Endodermal cell (in vitro differentiated cells): ENCODE data around the gene RAX. TPM values are rescaled to one million over a fixed set of nuclear protein-coding genes. Genes with fewer than 3 reads are reported as not detected.

Source experiments
- DNase-seq: peaks from one replicate; pipeline ENCODE4 v3.0.0-alpha.2; 2017
- H3K27ac ChIP-seq: 2 replicates; pipeline ENCODE4 v1.5.1; 2013; ENCODE audit warnings: mild to moderate bottlenecking, low read depth, low read length, moderate library complexity
- H3K27me3 ChIP-seq: 2 replicates; pipeline ENCODE4 v1.6.1; 2013; ENCODE audit warnings: mild to moderate bottlenecking, low read length, moderate library complexity; ENCODE audit not compliant: insufficient read depth, control insufficient read depth, poor library complexity, severe bottlenecking
- H3K36me3 ChIP-seq: 2 replicates; pipeline ENCODE4 v1.7.0; 2013; ENCODE audit warnings: mild to moderate bottlenecking, low read length, moderate library complexity; ENCODE audit not compliant: control insufficient read depth, insufficient read depth
- H3K4me1 ChIP-seq: one replicate; pipeline ENCODE4 v1.7.0; 2013; ENCODE audit warnings: low read length; ENCODE audit not compliant: control insufficient read depth, insufficient read depth
- H3K4me3 ChIP-seq: 2 replicates; pipeline ENCODE4 v1.5.1; 2013; ENCODE audit warnings: mild to moderate bottlenecking, low read length, moderate library complexity
- H3K9ac ChIP-seq: 2 replicates; pipeline ENCODE4 v1.6.1; 2013; ENCODE audit warnings: mild to moderate bottlenecking, low read length, moderate library complexity; ENCODE audit not compliant: poor library complexity, severe bottlenecking; ENCODE audit errors: extremely low read depth
- H3K9me3 ChIP-seq: 2 replicates; pipeline ENCODE4 v1.6.1; 2013; ENCODE audit warnings: mild to moderate bottlenecking, low read length, moderate library complexity; ENCODE audit not compliant: control insufficient read depth
- H3K27ac Mint-ChIP-seq: 2 replicates; pipeline ENCODE4 v1.8.0; 2020; ENCODE audit warnings: mixed read lengths
- H3K27me3 Mint-ChIP-seq: 2 replicates; pipeline ENCODE4 v1.8.0; 2021; ENCODE audit warnings: mild to moderate bottlenecking, mixed read lengths; ENCODE audit not compliant: insufficient read depth
- H3K36me3 Mint-ChIP-seq: 2 replicates; pipeline ENCODE4 v1.8.0; 2020; ENCODE audit warnings: low read depth, mixed read lengths
- H3K4me1 Mint-ChIP-seq: 2 replicates; pipeline ENCODE4 v1.8.0; 2020; ENCODE audit warnings: mixed read lengths
- H3K4me3 Mint-ChIP-seq: 2 replicates; pipeline ENCODE4 v1.8.0; 2020; ENCODE audit warnings: mild to moderate bottlenecking, moderate library complexity, mixed read lengths
- H3K9me3 Mint-ChIP-seq: 2 replicates; pipeline ENCODE4 v1.8.0; 2020; ENCODE audit warnings: mild to moderate bottlenecking, mixed read lengths
- CTCF ChIP-seq: fragments of 200-600 bp; sonication (generic); conservative IDR thresholded peaks from 2 replicates; pipeline ENCODE4 v1.5.0; 2021; ENCODE audit warnings: antibody characterized with exemption, mild to moderate bottlenecking
- WGBS, 2 experiments: methylation state at CpG; one replicate each; pipeline versions ENCODE4 v1.1.5 to v1.1.7; 2013; ENCODE audit warnings: missing lambda C conversion rate in 2 of 2, mixed read lengths in 1 of 2; ENCODE audit not compliant: insufficient coverage in 1 of 2, insufficient read length in 1 of 2; 5-methylcytosine and 5-hydroxymethylcytosine counted together
- total RNA-seq, 2 donors: library from RNA; stranded (reverse); fragmentation: NEBNext Ultra II Directional in 1 of 2; extraction: Animal tissue kit (Norgen Biotek cat#: 25700) in 1 of 2; gene quantifications; 2 replicates in 1 of 2; 3 replicates in 1 of 2; pipeline ENCODE4 v1.2.1, GENCODE V29; 2021

The RAX gene
- total RNA-seq, 2 donors from 2014 or later, result 0.18 TPM; not detected in 1

DNA sequence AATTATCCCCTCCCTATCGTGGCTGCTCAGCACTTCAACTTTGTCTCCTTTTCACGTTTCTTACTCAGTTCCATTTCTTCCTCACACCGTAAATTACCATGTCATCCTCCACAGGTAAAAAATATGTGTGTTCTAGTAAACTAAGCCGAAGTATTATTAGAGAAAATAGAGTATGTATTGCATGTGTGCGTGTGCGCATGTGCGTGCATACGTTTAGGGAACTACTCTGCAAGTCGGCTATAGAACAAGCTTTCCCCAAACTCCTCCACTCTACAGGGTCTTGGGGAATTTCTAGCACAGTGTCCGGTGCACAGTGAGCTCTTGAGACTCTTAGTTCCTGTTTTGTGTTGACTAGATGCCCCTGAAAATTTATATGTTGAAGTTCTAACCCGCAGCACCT, 9.1 kb upstream of the RAX start:
- Histone ChIP-seq H3K4me1 (no peaks in the 10 kb centered on the region), H3K9me3 (no peaks in the 10 kb centered on the region), H3K36me3 (no peaks in the 10 kb centered on the region), H3K9ac (no peak overlapping the region), H3K4me3 (no peak overlapping the region), H3K27ac (no peak overlapping the region), H3K27me3 (peaks cover 69% of the 10 kb centered on the region)
- H3K4me1 Mint-ChIP-seq, result no peaks in the 10 kb centered on the region
- no peak for DNase-seq
- no peak overlapping the region for H3K27ac Mint-ChIP-seq
- H3K4me3 Mint-ChIP-seq, result no peak overlapping the region
- no peak for TF ChIP-seq CTCF
- WGBS, 2 experiments, result 88 to 91% methylated on average over 8 to 10 of the region's 11 CpGs
- H3K27me3 Mint-ChIP-seq, result peaks cover 94% of the 10 kb centered on the region
- H3K9me3 Mint-ChIP-seq, result no peaks in the 10 kb centered on the region
- H3K36me3 Mint-ChIP-seq, result no peaks in the 10 kb centered on the region

DNA sequence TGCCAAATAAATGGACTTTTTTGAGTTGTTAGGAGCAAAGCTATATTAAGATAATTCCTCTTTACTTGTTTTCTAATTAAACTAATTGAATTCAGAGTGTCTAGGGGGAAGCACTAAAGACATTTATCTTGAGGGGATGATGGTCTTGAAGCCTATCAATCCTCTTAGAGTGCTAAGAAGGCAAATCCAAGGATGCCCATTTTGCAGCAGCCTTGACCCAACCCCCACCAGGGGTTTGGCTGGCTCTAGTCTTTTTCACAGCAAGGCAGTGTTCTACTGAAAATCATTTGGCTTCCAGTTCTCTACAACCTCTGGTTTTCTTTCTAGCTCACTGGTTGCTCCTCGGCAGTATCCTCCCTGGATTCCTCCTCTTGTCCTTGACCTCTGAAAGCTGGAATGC, 6.5 kb upstream of the RAX start:
- Histone ChIP-seq H3K4me1 (peaks cover 4% of the 10 kb centered on the region), H3K36me3 (no peaks in the 10 kb centered on the region), H3K9ac (no peak overlapping the region), H3K9me3 (no peaks in the 10 kb centered on the region), H3K4me3 (no peak overlapping the region), H3K27me3 (peaks cover 95% of the 10 kb centered on the region), H3K27ac (no peak overlapping the region)
- WGBS, 2 experiments, result 72 to 92% methylated on average over 1 of the region's 1 CpG
- Mint-ChIP-seq H3K4me3 (no peak overlapping the region), H3K27ac (no peak overlapping the region), H3K36me3 (no peaks in the 10 kb centered on the region), H3K9me3 (no peaks in the 10 kb centered on the region), H3K4me1 (peaks cover 5% of the 10 kb centered on the region), H3K27me3 (peaks cover 97% of the 10 kb centered on the region)
- no peak for DNase-seq
- TF ChIP-seq CTCF, result no peak

- no peak overlapping the region for H3K27ac Mint-ChIP-seq
- Histone ChIP-seq H3K9ac (no peak overlapping the region), H3K9me3 (no peaks in the 10 kb centered on the region), H3K27me3 (peaks cover 100% of the 10 kb centered on the region), H3K4me1 (peaks cover 4% of the 10 kb centered on the region), H3K4me3 (no peak overlapping the region), H3K27ac (no peak overlapping the region), H3K36me3 (no peaks in the 10 kb centered on the region)
- H3K27me3 Mint-ChIP-seq, result peaks cover 97% of the 10 kb centered on the region
- no peaks in the 10 kb centered on the region for H3K36me3 Mint-ChIP-seq
- TF ChIP-seq CTCF, result no peak
- WGBS, 2 experiments, result 80 to 89% methylated on average over 3 of the region's 3 CpGs
- no peak overlapping the region for H3K4me3 Mint-ChIP-seq
- no peak for DNase-seq
- H3K9me3 Mint-ChIP-seq, result no peaks in the 10 kb centered on the region
- peaks cover 5% of the 10 kb centered on the region for H3K4me1 Mint-ChIP-seq
Measured at GRCh38 chr18:59279193-59279592, 5.9 kb upstream of the RAX start.
